ENCODE data around the gene YTHDC1.

DNA sequence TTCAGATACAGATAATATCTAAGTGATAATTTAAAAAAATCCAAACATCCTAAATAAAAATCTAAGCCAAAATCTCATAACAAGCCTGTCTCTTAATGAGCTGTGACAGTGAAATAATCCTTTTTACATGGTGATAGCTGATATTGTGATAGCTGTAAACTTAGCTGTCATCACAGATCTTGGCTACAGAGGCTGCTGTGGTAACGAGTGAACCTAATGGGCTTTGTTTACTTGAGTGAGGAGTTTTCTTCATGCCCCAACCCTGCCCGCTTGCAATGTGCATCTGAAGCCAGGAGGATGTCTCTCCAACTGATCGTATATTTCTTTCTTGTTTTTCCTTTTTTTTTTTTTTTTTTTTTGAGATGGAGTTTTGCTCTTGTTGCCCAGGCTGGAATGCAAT, 41.5 kb upstream of the YTHDC1 start:
- TF ChIP-seq POLR2A (IDR thresholded peaks at IDR 0.05) (no peak), EP300 (IDR thresholded peaks at IDR 0.05) (no peak)

All from ovary (tissue), 1 donor.